GM21515 (cell line): Measurements from ENCODE around the gene CCDC150.
"Not testable (repeated sequence)": the region's sequence is repeated elsewhere in the genome, so short reads cannot be mapped to it uniquely, and the experiment has no call there.

Experiments
- ATAC-seq: cut with Tn5 transposase; IDR thresholded peaks from one replicate; pipeline ENCODE4 v1.9.1; 2021; ENCODE audit not compliant: unreplicated experiment

The CCDC150 gene

GRCh38 chr2:196630531-196630930 lies 9.0 kb upstream of the CCDC150 start:
- no peak for ATAC-seq

- no peak for ATAC-seq
These were observed 4.4 kb upstream of the CCDC150 start for GRCh38 chr2:196635156-196635555.

GRCh38 chr2:196638765-196639164 lies 750 bp upstream of the CCDC150 start:
- no peak for ATAC-seq

- no peak for ATAC-seq
These were observed 575 bp downstream of the CCDC150 start for GRCh38 chr2:196640031-196640548.

- no peak for ATAC-seq
These were observed 9.7 kb downstream of the CCDC150 start for GRCh38 chr2:196649202-196649601.

- no peak for ATAC-seq
These were observed 12.0 kb downstream of the CCDC150 start for GRCh38 chr2:196651387-196652094.

- ATAC-seq, result no peak
These were observed 13.4 kb downstream of the CCDC150 start for GRCh38 chr2:196652869-196653268.

GRCh38 chr2:196653843-196654242 lies 14.3 kb downstream of the CCDC150 start:
- ATAC-seq, result no peak

GRCh38 chr2:196655761-196656160 lies 16.2 kb downstream of the CCDC150 start:
- no peak for ATAC-seq

- no peak for ATAC-seq
These were observed 17.8 kb downstream of the CCDC150 start for GRCh38 chr2:196657333-196657732.

GRCh38 chr2:196659844-196660243 lies 20.3 kb downstream of the CCDC150 start:
- no peak for ATAC-seq

GRCh38 chr2:196660244-196660643 lies 20.7 kb downstream of the CCDC150 start:
- ATAC-seq, result no peak

GRCh38 chr2:196670342-196670741 lies 30.8 kb downstream of the CCDC150 start:
- no peak for ATAC-seq

- no peak for ATAC-seq
These were observed 36.4 kb downstream of the CCDC150 start for GRCh38 chr2:196675963-196676362.

- ATAC-seq, result no peak
These were observed 37.9 kb downstream of the CCDC150 start for GRCh38 chr2:196677404-196677803.

- no peak for ATAC-seq
These were observed 39.9 kb downstream of the CCDC150 start for GRCh38 chr2:196679368-196679767.

- no peak for ATAC-seq
These were observed 42.0 kb downstream of the CCDC150 start for GRCh38 chr2:196681510-196681909.

GRCh38 chr2:196685792-196686191 lies 46.3 kb downstream of the CCDC150 start:
- no peak for ATAC-seq

- ATAC-seq, result not testable (repeated sequence)
These were observed 47.2 kb downstream of the CCDC150 start for GRCh38 chr2:196686737-196687136.

- ATAC-seq, result no peak
These were observed 57.0 kb downstream of the CCDC150 start for GRCh38 chr2:196696423-196697079.

- no peak for ATAC-seq
These were observed 58.3 kb downstream of the CCDC150 start for GRCh38 chr2:196697825-196698224.

- no peak for ATAC-seq
These were observed 63.1 kb downstream of the CCDC150 start for GRCh38 chr2:196702641-196703040.
